ENCODE results near the gene TDRD6. TPM values are rescaled to one million over a fixed set of nuclear protein-coding genes. Genes with fewer than 3 reads are reported as not detected.
"Not testable (repeated sequence)": the region's sequence is repeated elsewhere in the genome, so short reads cannot be mapped to it uniquely, and the experiment has no call there.

The TDRD6 gene
- total and polyA plus RNA-seq, 2 donors (not counting 1 experiment from before 2014, with no cell fraction given): 0.01 to 0.33 TPM

- TF ChIP-seq EZH2 (IDR thresholded peaks at IDR 0.05; ENCODE audit: low read length, missing control alignments): no peak
- TF ChIP-seq CTCF (conservative IDR thresholded peaks at IDR 0.05 in 1 of 2, IDR thresholded peaks at IDR 0.05 in 1 of 2; ENCODE audit: low read depth in 1 of 2, low read length in 2 of 2): no peak
- no peak overlapping the region for H2AFZ ChIP-seq (ENCODE audit: low read length)
- no peaks in the 10 kb centered on the region for H4K20me1 ChIP-seq (ENCODE audit: control insufficient read depth, extremely low read depth, insufficient read depth, low read length)
- H3K27me3 ChIP-seq (ENCODE audit: control insufficient read depth, insufficient read depth, low read length): no peaks in the 10 kb centered on the region
- no peaks in the 10 kb centered on the region for H3K36me3 ChIP-seq (ENCODE audit: control insufficient read depth, insufficient read depth, low read length)
- H3K4me3 ChIP-seq (replicated peaks in 1 of 4; ENCODE audit: control extremely low read depth in 1 of 4, insufficient read depth in 1 of 4, low read depth in 3 of 4, low read length in 4 of 4): no peak overlapping the region
- H3K9ac ChIP-seq (ENCODE audit: insufficient read depth, low read length): no peak overlapping the region
- H3K9me3 ChIP-seq (ENCODE audit: control insufficient read depth, insufficient read depth, low read depth, low read length): no peaks in the 10 kb centered on the region
- H3K4me1 ChIP-seq (ENCODE audit: control insufficient read depth, extremely low read depth, insufficient read depth, low read length): no peaks in the 10 kb centered on the region
- DNase-seq (ENCODE audit: low read depth in 2 of 2): no peak
- H3K27ac ChIP-seq (ENCODE audit: insufficient read depth, low read length): no peak overlapping the region
- no peak overlapping the region for H3K4me2 ChIP-seq (ENCODE audit: extremely low read depth, insufficient read depth, low read length)
- H3K79me2 ChIP-seq (ENCODE audit: control insufficient read depth, insufficient read depth, low read length): no peaks in the 10 kb centered on the region
Measured at GRCh38 chr6:46642928-46643751, 44.5 kb upstream of the TDRD6 start.

- Histone ChIP-seq H3K4me2 (ENCODE audit: extremely low read depth, insufficient read depth, low read length) (no peak overlapping the region), H3K27ac (ENCODE audit: insufficient read depth, low read length) (no peak overlapping the region), H2AFZ (ENCODE audit: low read length) (no peak overlapping the region), H3K4me3 (replicated peaks in 1 of 4; ENCODE audit: control extremely low read depth in 1 of 4, insufficient read depth in 1 of 4, low read depth in 3 of 4, low read length in 4 of 4) (no peak overlapping the region), H3K9me3 (ENCODE audit: control insufficient read depth, insufficient read depth, low read depth, low read length) (no peaks in the 10 kb centered on the region), H3K36me3 (ENCODE audit: control insufficient read depth, insufficient read depth, low read length) (no peaks in the 10 kb centered on the region), H3K4me1 (ENCODE audit: control insufficient read depth, extremely low read depth, insufficient read depth, low read length) (no peaks in the 10 kb centered on the region), H3K79me2 (ENCODE audit: control insufficient read depth, insufficient read depth, low read length) (no peaks in the 10 kb centered on the region), H3K27me3 (ENCODE audit: control insufficient read depth, insufficient read depth, low read length) (no peaks in the 10 kb centered on the region), H3K9ac (ENCODE audit: insufficient read depth, low read length) (no peak overlapping the region), H4K20me1 (ENCODE audit: control insufficient read depth, extremely low read depth, insufficient read depth, low read length) (no peaks in the 10 kb centered on the region)
- TF ChIP-seq CTCF (conservative IDR thresholded peaks at IDR 0.05 in 1 of 2, IDR thresholded peaks at IDR 0.05 in 1 of 2; ENCODE audit: low read depth in 1 of 2, low read length in 2 of 2): no peak
- TF ChIP-seq EZH2 (IDR thresholded peaks at IDR 0.05; ENCODE audit: low read length, missing control alignments): no peak
- DNase-seq (ENCODE audit: low read depth in 2 of 2): no peak
Measured at GRCh38 chr6:46645265-46645664, 42.4 kb upstream of the TDRD6 start.

GRCh38 chr6:46648108-46648507 lies 39.6 kb upstream of the TDRD6 start:
- not testable (repeated sequence) for H3K27ac ChIP-seq (ENCODE audit: insufficient read depth, low read length); H3K4me1 ChIP-seq (ENCODE audit: control insufficient read depth, extremely low read depth, insufficient read depth, low read length); H3K79me2 ChIP-seq (ENCODE audit: control insufficient read depth, insufficient read depth, low read length); H3K4me2 ChIP-seq (ENCODE audit: extremely low read depth, insufficient read depth, low read length); H3K27me3 ChIP-seq (ENCODE audit: control insufficient read depth, insufficient read depth, low read length); H3K4me3 ChIP-seq (replicated peaks in 1 of 4; ENCODE audit: control extremely low read depth in 1 of 4, insufficient read depth in 1 of 4, low read depth in 3 of 4, low read length in 4 of 4); H3K9ac ChIP-seq (ENCODE audit: insufficient read depth, low read length); DNase-seq (ENCODE audit: low read depth in 2 of 2); H2AFZ ChIP-seq (ENCODE audit: low read length); H3K36me3 ChIP-seq (ENCODE audit: control insufficient read depth, insufficient read depth, low read length); H3K9me3 ChIP-seq (ENCODE audit: control insufficient read depth, insufficient read depth, low read depth, low read length); H4K20me1 ChIP-seq (ENCODE audit: control insufficient read depth, extremely low read depth, insufficient read depth, low read length)
